Activated CD8-positive, alpha-beta memory T cell treated with anti-CD3 and anti-CD28 coated beads, Interleukin-2, amount 50 U/mL, for 1 hour (primary cell): Measurements from ENCODE around the gene GLIS1.

ENCODE experiments used
- DNase-seq: peaks from one replicate; pipeline ENCODE4 v3.0.0-alpha.2; 2020; ENCODE audit errors: extremely low read depth

Gene GLIS1

GRCh38 chr1:53548031-53548491, 190.9 kb downstream of the GLIS1 start:
- DNase-seq: no peak

GRCh38 chr1:53547231-53547790, 191.7 kb downstream of the GLIS1 start:
- DNase-seq: no peak

DNA sequence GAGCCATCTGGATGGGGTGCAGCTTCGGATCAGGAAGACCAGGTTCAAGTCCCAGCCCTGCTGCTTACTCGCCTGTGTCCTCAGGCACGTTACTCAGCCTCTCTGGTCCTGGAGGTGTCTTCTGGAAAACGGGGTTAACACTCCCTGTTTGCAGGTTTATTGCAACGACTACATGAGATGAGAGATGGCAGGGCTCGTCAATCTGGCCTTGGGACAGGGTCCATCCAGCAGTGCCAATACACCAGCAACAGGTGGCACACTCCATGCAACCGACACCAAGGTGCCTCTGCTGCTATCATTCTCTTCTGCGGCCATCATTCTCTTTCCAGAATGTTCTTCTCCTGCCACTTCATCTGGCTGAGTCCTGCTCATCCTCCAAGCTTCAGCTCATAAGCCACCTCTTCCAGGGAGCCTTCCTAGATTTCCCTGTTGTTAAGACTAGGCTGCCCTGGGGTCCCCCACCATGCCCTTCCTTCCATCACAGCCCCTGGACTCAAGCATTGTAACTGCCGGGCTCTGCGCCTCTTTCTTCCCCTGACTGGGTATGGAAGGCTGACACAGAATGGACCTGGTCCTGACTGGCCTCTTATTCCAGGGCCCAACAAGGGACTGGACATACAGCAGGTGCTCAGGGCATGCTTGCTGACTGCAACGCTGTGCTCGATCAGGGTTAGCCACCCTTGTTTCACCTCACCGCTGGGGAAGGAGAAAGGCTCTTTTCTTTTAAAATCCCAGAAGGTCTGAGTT, 192.4 kb downstream of the GLIS1 start:
- no peak for DNase-seq

DNA sequence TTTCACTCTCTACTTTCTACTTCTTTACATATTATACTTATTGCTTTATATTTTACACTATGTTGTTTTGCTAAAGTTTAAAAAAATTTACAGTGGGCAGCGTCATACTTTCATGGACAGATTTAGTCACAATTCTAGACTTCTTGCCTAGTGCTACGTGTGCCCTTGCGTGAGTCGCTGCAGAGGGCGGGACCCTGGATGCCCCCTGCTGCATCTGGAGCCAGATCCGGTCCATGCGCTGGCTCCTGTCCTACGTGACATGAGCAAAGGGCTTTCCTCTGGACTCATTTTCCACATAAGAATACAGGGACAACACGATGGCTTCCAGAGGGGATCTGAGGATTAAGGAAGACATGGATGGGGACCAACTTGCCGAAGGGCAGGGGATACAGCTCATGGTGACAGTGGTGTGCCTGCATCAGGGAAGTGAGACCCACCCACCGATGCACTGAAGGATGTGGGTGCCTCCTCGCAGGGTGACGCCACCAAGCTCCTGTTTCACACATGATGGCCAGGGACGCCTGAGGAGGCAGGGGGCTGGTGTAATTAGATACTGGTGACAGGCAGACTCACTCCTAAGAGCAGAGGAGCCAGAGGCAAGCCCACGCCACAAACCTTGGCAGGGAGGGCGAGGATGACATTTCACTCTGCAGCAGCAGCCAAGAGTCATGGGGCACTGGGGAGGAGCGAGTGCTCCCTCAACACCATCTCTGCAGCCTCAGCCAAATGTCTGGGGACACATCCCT, 193.1 kb downstream of the GLIS1 start:
- DNase-seq: no peak

DNA sequence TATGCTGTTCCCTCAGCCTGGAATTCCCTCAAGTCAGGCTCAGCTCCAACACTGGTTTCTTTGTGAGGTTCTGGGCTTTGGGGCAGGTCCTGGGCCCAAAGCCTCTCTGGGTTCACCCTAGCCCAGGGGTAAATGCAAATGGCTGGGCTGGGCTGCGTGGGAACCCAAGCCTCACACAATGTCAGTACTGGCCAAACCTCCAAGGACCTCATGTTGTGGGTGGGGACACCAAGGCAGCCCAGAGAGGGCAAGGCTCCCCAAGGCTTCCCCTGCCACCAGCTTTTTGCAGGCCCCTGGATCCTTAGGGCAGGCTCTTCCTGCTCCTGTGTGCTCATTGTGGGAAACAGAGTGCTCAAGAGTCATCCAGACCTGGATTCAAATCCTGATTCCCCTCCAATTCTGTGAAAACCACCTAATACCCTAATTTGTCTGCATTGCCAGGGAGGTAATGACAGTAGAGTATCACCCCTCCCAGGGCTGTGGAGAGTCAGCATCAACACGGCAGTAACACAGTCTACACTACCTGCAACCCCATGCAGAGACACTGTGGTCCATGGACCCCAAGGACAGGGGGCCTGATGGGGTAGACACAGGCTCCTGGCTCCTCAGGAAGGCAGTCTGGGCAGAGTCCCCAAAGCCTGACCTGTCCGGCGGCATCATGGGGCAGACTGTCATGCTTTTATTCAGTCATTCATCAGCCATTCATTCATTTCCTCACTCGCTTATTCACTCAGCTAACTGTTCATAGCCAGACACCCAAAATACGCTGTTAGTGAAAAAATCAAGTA, 194.0 kb downstream of the GLIS1 start:
- no peak for DNase-seq

DNA sequence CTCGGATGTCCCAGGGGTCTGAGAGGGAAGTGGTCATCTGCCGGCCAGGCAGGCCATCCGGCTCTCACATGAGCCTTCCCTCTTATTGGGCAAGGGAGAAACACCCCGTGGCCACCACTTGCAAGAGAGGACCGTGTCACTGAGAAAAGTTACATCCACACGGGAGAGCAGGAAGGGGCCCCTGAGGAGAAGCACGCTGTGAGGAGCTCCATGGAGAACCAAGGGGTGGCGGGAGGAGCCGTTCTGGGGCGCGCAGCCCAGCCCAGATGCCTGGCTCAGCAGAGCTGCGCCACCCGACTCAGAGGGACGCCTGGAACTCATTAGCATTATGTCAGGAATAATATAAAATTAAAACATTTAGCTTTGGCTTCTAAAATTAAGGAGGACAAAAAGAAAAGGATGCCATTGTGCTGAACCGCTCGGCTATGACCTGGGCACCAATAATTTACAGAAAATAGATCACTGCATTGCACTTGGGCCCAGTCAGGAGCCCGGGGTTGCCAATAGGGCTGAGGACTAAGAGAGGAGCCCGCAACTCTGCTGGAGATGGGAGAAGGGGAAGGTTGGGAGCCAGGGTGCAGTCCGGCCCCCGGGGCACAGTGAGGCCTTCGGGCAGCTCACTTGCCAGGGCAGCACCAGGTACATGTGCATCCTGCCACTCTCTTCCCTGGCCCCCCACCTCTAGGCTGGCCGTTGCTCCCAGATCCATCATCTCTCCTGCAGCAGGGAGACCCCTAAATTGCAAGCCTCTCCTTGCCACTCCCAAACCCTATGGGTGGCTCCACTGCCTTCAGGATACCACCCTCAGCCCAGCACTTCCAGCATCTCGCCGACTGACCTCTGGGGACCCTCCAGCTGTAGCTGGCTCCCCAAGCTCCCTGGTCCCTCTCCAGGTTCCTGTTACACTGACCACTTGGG, 194.9 kb downstream of the GLIS1 start:
- DNase-seq: no peak

DNA sequence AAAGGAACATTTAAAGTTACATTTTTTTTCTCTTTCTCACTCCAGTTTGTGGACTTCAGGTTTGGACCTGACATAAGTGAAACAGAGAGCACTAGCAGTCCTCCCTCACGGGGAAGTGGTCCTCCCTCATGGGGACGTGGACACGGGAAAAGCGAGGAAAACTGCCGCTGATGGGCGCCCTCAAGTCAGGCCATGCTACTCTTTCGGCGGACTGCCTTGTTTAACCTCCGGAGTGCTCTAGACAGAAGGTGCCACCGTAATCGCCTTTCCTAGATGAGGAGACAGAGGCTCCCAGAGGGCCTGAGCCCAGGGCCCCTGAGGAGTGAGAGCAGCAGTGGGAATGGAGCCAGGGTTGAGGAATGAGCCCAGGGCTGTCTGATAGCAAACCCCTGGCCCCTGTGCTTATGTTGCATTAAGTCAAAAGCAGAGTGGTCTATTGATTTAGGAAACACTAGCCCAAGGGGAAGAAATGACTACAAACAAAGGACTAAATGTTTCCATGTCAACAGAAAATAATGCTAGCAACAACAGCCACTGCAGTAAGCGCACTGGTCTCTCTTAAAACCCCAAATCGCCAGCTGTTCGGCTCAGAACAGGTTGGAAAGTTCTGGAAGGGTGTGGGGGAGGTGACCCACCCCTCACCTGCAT, 195.7 kb downstream of the GLIS1 start:
- no peak for DNase-seq

DNA sequence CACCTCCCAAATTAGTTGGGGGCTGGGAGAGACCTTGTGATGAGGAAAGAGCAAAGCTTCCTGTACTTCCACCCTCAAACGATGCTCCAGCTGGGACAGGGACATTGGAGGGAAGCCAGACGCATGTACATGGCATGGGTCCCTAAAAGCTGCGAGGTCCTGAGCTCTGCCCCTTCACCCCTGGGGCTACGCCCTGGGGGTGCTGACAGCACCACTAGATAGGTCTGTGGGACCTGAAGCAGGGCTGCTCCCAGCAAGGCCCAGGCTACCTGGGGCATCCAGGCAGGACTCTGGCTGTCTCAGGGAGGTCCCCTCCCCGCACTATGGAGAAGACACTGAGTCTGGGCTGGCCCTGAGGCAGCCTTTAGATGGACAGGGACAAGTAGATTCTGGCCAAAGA, 196.4 kb downstream of the GLIS1 start:
- no peak for DNase-seq

GRCh38 chr1:53541761-53542550, 197.0 kb downstream of the GLIS1 start:
- no peak for DNase-seq

DNA sequence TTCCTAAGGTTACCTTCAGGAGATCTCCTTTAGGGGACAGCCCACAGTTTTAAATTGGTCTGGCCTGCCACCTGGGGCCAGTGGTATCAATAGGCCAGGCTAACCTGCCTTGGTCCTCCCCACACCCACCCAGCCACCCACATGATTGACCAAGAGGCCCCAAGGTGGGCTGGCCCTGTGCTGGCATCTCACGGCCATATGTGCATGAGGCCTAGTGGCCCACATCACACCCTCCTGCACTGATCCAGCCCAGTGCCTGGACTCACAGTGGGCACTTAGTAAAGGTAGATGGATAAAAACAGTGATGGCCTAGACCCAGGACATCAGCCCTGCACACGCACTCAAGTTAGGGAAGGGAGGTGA, 197.7 kb downstream of the GLIS1 start:
- no peak for DNase-seq

- no peak for DNase-seq
These were observed 198.2 kb downstream of the GLIS1 start for GRCh38 chr1:53540604-53541262.

- no peak for DNase-seq
These were observed 199.0 kb downstream of the GLIS1 start for GRCh38 chr1:53539711-53540603.

DNA sequence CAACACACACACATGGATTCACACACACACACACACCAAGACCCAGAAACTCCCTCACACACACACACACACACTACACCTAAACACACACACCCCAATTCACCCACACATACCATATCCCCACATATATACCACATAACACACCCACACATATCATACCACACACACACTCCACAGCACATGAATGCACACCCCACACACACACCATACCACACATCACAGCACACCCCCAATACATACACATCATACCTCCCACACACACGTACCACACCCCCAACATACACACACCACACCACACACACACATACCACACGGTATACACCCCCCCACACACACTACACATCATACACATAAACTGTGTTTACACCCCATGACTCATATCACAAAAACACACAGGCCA, 199.7 kb downstream of the GLIS1 start:
- no peak for DNase-seq

DNA sequence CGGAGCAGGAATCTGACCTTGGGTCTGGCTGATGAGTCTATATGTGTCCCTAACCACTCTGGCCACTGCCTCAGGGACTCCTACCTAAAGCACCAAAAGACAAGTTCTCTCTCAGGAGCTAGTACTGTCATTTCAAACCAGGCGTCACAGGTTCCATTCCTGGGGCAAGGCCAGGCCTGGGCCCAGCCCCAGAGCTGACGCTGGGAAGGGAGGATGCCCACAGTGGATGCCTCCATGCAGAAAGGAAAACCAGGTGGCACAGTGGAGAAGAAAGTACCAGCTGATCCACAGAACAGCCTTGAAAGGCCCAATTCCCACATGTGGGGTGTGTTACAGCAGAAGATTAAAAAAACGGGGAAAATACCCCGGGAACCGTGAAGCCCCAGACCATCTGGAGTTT, 202.4 kb downstream of the GLIS1 start:
- DNase-seq: no peak

- no peak for DNase-seq
These were observed 203.1 kb downstream of the GLIS1 start for GRCh38 chr1:53535846-53536245.

DNA sequence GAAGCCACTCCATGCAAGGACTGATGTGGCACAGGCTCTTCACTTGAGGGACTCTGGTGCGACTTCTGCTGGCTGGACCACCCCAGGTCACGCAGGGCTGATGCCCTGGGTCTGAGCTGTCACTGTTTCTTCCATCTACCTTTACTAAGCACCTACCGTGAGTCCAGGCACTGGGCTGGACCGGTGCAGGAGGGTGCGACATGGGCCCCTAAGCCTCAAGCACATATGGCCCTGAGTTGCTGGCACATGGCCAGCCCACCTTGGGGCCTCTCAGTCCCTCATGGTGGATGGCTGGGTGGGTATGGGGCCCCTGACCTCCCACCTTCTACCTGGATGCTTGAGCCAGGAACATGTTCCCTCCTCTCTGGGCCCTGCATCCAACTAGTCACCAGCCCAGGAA, 203.7 kb downstream of the GLIS1 start:
- no peak for DNase-seq

DNA sequence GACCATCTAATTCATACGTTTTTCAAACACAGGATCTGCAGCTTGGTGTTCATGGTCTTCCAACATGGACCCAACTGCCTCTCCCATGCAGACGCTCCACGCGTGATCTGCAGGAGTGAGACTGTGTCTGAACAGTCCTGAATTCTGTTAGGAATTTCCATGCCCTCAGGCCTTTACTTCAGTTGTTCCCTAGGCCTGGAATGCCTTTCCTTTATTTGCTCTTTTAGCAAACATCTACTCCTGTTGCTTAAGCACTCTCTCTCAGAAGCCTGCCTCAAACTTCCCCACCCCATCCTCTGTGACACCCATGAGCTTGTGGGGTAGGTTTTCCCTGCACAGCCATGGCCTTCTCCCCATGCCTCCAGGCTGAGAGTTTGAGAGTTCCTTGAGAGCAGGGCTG, 206.1 kb downstream of the GLIS1 start:
- DNase-seq: no peak

DNA sequence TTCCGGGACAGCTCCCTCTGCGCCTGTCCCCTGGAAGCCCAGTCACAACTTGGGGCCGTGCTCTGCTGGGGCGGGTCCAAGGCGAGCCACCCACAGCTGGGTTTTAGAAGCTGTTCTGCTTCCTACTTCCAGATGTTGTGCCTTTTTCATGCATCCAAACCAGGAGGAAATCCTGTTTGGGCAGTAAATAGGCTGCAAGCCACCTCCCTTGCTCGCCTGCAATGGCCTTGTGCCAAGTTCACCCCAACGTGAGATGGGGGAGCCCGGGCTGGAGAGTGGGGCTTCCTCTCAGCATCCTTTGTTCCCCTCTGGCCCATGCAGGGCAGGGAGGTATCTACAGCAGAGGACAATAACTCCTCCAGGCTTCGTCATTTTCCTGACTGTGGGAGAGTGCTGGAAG, 206.6 kb downstream of the GLIS1 start:
- no peak for DNase-seq
